Lower leg skin (tissue), 3 donors: ENCODE results near the gene SMIM3.

Source experiments
- POLR2A ChIP-seq, 2 donors: fragments of 450-650 bp; IDR thresholded peaks; one replicate each; pipeline ENCODE4 v1.6.1; 2016 to 2017; ENCODE audit warnings: antibody characterized with exemption in 2 of 2, mild to moderate bottlenecking in 1 of 2, moderate library complexity in 1 of 2
- TF ChIP-seq, protein P1 (sequence below), 3 donors: fragments of 450-650 bp; IDR thresholded peaks; one replicate each; pipeline ENCODE4 v1.5.1; 2016; ENCODE audit warnings: antibody characterized with exemption in 3 of 3, mild to moderate bottlenecking in 3 of 3, moderate library complexity in 2 of 3

DNA sequence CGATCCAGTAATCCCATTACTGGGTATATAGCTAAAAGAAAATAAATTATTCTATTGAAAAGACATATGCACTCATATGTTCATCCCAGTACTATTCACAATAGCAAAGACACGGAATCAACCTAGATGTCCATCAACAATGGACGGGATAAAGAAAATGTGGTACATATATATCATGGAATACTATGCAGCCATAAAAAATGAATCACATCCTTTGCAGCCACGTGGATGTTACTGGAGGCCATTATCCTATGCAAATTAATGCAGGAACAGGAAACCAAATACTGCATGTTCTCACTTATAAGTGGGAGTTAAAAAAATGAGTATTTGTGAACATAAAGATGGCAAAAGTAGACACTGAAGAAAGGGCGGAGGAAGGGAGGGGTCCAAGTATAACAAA, 51.2 kb downstream of the SMIM3 start:
- TF ChIP-seq, protein P1, sequence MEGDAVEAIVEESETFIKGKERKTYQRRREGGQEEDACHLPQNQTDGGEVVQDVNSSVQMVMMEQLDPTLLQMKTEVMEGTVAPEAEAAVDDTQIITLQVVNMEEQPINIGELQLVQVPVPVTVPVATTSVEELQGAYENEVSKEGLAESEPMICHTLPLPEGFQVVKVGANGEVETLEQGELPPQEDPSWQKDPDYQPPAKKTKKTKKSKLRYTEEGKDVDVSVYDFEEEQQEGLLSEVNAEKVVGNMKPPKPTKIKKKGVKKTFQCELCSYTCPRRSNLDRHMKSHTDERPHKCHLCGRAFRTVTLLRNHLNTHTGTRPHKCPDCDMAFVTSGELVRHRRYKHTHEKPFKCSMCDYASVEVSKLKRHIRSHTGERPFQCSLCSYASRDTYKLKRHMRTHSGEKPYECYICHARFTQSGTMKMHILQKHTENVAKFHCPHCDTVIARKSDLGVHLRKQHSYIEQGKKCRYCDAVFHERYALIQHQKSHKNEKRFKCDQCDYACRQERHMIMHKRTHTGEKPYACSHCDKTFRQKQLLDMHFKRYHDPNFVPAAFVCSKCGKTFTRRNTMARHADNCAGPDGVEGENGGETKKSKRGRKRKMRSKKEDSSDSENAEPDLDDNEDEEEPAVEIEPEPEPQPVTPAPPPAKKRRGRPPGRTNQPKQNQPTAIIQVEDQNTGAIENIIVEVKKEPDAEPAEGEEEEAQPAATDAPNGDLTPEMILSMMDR (IDR thresholded peaks at IDR 0.05), result no peak
- TF ChIP-seq POLR2A (IDR thresholded peaks at IDR 0.05), result no peak
